Measurements from ENCODE around the gene CST7.

The CST7 gene

DNA sequence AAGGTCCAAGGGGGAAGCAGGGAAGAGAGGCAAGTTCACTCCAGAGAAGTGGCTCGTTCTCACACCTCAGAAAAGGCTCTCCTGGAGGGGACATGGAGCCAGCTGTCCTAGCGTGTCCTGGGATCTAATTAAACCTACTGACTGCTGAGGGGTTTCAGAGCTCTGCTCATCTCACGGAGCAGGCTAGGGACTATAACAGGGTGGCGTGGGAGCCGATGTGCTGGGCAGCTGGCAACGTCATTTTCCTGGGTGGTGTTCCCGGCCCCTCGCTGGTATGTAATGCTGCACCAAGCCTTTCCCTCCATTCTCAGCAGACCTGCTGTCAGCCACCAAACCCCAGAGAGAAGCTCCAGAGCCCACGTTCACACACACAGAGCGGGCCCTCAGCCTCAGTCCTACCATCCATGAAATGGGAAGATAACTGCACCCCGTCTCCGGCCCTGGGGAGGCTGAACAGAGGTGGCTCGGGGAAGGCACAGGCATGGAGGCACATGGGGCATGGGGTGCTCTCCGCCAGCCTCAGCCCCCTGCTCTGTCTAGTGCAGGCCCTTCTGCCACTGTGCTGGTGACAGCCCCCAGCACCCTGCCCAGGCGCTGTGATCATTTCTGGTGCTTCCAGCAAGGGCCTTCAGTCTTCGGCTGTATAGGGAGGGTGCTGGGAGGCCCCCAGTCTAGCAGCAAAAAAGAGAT, 1.9 kb downstream of the CST7 start:
- no peak for DNase-seq (ENCODE audit: low spot score)

- no peak for DNase-seq (ENCODE audit: low spot score)
Observed at GRCh38 chr20:24951536-24952083, 2.5 kb downstream of the CST7 start.

- DNase-seq (ENCODE audit: low spot score) = no peak
Observed at GRCh38 chr20:24952376-24953208, 3.5 kb downstream of the CST7 start.

DNA sequence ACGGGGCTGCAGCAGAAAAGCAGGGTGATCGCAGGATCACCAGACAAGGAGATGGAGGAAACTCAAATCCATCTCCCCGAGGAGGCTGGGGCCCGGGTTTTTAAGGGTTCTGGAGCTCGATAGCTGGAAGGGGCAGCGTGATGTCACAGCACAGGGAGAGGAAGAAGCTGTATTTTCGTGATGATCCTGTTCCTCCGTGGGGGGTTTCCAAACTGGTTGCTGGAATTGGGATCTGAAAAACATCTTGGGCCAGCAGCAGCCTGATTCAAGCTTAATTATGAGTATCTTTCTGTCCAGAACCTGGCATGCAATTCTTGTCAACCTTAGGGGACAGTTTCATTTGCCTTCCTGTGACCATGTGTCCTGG, 4.1 kb downstream of the CST7 start:
- no peak for DNase-seq (ENCODE audit: low spot score)

GRCh38 chr20:24953621-24954133, 4.6 kb downstream of the CST7 start:
- no peak for DNase-seq (ENCODE audit: low spot score)

GRCh38 chr20:24954151-24954550, 5.1 kb downstream of the CST7 start:
- no peak for DNase-seq (ENCODE audit: low spot score)

DNA sequence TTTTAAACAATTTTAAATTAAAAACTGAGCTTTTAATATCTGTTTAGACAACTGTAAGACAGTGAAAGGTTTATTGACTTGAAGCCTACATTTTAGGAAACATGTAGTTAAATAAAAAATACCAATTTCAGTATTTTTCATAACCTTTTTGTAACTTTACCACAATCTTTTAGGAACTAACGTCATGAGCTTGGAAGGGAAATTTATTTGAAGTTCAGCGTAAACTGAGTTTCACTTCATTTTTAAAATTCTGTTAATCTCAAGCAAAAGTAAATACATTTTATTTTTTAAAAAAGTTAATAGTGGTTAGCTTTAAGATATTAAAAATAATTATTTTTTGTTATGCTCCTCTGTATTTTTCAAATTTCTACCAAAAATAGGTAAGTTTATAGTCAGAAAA, 5.5 kb downstream of the CST7 start:
- no peak for DNase-seq (ENCODE audit: low spot score)

DNA sequence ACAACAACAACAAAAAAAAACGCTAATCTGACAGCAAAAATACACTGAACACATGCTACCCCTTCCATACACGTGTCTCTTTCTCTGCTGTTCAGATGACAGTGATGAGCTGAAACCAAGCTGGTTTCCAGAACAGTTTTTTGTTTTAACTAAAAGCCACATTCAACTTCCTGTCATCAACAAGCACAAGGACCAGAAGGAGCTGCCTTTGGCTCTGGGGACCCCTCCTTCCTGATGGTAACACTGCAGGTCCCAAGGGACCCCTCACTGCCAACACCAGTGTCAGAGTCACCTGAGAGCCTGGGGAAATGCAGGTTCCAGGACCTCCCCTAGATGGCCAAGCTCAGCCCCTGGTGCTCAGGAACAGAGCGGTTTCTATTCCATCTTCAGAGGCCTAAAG, 6.0 kb downstream of the CST7 start:
- peak; percentile 37 for DNase-seq (ENCODE audit: low spot score)

DNA sequence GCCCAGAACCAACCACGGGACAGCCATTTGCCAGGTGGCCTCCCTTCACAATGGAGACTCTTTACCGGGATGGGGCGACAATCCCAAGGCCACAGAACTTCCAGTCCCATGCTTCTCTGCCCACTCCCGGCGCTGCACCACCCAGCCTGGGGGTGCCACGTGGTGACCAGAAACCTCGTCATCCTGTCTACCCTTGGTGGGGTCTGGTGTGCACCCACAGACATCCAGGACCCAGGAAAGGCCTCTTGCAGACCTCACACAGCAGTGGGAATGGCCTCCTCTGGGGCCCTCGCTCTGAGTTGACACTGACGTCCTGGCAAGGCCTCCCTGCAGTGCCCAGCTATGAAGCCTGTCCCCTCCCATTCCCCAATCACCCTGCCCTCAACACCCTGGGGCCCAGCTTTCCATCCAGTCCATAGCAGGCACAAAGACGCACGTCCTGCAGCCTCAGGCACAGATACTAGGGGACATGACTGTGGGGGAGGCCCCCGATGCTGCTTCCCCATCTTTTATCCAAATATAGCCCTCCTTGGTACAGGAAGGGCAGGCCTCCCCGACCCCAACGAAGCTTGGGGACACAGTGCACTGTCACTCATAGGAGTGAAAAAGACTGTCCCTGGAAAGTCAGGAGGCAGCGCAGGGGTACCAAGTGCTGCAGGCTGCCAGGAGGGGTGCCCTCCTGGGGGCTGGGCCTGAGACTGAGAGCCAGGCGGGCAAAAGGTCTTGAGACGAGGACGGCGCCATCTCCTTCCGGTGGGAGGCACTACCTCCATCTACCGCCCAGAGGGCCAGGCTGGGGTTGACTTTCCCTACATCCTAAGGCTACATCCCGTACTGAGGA, 7.2 kb downstream of the CST7 start:
- DNase-seq (ENCODE audit: low spot score) = no peak

- DNase-seq (ENCODE audit: low spot score) = no peak
Observed at GRCh38 chr20:24957326-24958016, 8.4 kb downstream of the CST7 start.

DNA sequence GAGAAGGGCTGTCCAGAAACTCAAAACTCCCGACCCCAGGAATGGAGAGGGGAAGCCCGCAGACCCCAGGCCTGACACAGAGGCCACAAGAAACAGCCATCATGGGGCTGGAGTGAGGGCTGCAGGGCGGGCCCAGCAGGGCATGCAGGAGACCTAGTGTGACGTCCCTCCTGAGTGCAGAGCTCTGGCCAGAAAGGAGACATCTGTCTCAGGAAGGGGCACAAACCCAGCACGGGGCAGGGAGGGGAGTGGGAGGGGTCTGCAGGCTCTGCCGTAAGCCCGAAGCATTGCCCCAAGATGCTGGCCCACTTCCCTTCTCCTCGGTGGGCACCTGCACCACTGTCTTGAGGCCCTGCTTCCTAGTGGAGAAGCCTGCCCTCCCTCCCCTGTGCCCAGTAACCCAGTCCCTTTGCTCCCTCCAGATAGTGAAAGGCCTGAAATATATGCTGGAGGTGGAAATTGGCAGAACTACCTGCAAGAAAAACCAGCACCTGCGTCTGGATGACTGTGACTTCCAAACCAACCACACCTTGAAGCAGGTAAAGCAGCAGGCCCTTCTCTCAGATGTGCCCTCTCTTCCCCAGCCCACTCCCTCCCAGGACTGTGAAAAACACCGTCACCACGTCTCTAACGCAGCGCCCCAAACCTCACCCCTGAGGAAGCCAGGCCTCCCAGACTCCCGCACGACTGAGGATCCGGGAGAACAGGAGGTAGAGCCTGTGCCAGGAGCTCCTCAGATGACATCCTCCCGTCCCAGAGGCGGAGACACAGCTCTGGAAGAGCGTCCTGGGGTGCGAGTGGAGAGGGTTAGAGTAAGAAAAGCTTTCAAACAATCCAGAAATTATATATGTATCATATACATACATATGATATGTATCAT, 9.7 kb downstream of the CST7 start:
- no peak for DNase-seq (ENCODE audit: low spot score)

- no peak for DNase-seq (ENCODE audit: low spot score)
Observed at GRCh38 chr20:24959591-24960301, 10.7 kb downstream of the CST7 start.

GRCh38 chr20:24960302-24960801, 11.3 kb downstream of the CST7 start:
- no peak for DNase-seq (ENCODE audit: low spot score)

GRCh38 chr20:24960861-24961260, 11.8 kb downstream of the CST7 start:
- DNase-seq (ENCODE audit: low spot score) = no peak

GRCh38 chr20:24961384-24962181, 12.5 kb downstream of the CST7 start:
- no peak for DNase-seq (ENCODE audit: low spot score)

DNA sequence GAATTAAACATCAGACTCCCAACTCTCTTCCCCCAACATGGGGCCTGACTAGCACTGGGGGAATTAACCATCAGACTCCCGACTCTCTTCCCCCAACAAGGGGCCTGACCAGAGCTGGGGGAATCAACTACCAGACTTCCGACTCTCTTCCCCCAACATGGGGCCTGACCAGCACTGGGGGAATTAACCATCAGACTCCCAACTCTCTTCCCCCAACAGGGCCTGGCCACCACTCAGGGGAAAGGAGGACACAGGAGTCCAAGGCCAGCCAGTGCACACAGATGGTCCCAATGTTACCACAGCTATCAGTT, 13.1 kb downstream of the CST7 start:
- no peak for DNase-seq (ENCODE audit: low spot score)

DNA sequence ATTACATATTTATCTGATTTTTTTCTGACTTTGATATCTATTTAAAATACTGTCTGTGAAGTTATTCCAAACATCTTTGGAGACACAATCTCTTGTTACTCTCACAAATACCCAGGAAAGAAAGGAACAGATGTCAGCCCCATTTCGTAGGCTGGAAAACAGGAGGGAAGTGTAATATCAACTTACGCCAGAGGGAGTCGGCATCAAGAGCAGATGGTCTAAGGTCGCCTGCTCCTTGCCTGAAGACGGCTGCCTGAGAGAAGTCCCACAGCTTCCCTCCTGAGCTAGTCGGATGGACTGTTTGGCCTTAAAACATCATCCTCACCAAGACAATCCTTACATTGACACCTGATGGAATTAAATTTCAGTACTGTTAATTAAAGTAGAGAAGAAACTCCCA, 13.4 kb downstream of the CST7 start:
- DNase-seq (ENCODE audit: low spot score) = no peak

GRCh38 chr20:24963672-24964505, 14.8 kb downstream of the CST7 start:
- no peak for DNase-seq (ENCODE audit: low spot score)

All from CD4-positive, alpha-beta T cell treated with Interleukin-6 at 100 ng/mL for 8 hours (primary cell).